Esophagus squamous epithelium (tissue), 4 donors: ENCODE measurements around the gene CIDEB.

Experiments used
- POLR2A ChIP-seq, 4 donors: fragments of 450-650 bp; IDR thresholded peaks; one replicate each; pipeline ENCODE4 v1.6.1; 2017; ENCODE audit warnings: antibody characterized with exemption in 4 of 4, mild to moderate bottlenecking in 4 of 4, moderate library complexity in 3 of 4
- TF ChIP-seq, protein P1 (sequence below), 6 experiments: fragments of 450-650 bp in 4 of 6; fragments of 200-600 bp in 2 of 6; sonication (generic) in 2 of 6; IDR thresholded peaks; one replicate each; pipeline ENCODE4 v1.5.1; 2016 to 2019; ENCODE audit warnings: antibody characterized with exemption in 6 of 6, mild to moderate bottlenecking in 4 of 6, moderate library complexity in 4 of 6

DNA sequence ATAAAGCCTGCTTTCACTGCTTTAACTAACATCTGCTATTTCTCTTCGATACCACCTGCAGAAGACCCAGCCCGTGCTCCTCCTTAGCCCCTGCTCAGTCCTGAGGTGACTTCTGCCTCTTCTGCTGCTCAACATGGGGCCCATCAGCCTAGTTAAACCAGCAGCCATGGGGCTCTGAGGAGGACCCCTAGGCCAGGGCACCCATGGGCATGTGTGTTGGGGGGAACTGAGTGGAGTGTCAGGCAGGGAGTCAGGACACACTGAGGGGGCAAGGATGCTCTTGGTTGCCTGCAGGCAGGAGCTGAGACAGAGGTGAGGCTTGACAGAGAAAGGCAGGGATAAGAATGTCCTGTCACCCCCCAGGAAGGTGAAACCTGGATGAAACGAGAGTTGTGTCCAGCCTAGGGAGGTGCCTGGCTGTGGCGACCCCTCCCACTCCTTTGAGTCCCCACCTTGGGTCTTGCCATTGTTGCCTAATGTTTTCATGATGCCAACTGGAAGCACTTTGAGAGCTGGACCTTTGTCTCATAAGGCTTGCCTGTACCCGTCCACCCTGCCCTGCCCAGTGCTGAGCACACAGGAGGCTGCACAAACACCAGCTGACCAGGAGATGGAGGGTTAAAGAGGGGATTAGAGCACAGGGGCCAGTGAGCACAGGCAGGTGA lies 23.8 kb downstream of the CIDEB start:
- TF ChIP-seq, protein P1, sequence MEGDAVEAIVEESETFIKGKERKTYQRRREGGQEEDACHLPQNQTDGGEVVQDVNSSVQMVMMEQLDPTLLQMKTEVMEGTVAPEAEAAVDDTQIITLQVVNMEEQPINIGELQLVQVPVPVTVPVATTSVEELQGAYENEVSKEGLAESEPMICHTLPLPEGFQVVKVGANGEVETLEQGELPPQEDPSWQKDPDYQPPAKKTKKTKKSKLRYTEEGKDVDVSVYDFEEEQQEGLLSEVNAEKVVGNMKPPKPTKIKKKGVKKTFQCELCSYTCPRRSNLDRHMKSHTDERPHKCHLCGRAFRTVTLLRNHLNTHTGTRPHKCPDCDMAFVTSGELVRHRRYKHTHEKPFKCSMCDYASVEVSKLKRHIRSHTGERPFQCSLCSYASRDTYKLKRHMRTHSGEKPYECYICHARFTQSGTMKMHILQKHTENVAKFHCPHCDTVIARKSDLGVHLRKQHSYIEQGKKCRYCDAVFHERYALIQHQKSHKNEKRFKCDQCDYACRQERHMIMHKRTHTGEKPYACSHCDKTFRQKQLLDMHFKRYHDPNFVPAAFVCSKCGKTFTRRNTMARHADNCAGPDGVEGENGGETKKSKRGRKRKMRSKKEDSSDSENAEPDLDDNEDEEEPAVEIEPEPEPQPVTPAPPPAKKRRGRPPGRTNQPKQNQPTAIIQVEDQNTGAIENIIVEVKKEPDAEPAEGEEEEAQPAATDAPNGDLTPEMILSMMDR (IDR thresholded peaks at IDR 0.05) = no peak
- no peak for TF ChIP-seq POLR2A (IDR thresholded peaks at IDR 0.05)
